Trophoblast cell (in vitro differentiated cells and primary cell): ENCODE data around the gene GTPBP8.

ENCODE experiments used
- DNase-seq, 2 donors: peaks; one replicate each; pipeline ENCODE4 v3.0.0-alpha.2; 2016
- H2AFZ ChIP-seq: 2 replicates; pipeline ENCODE4 v1.6.1; 2013; ENCODE audit warnings: low read length, moderate library complexity, mild to moderate bottlenecking; ENCODE audit not compliant: insufficient read depth, poor library complexity
- H2AK5ac ChIP-seq: 2 replicates; pipeline ENCODE4 v1.6.1; 2013; ENCODE audit warnings: mild to moderate bottlenecking, low read length
- H2BK120ac ChIP-seq: 2 replicates; pipeline ENCODE4 v1.6.1; 2013; ENCODE audit warnings: low read length, mild to moderate bottlenecking, moderate library complexity; ENCODE audit not compliant: insufficient read depth, poor library complexity
- H2BK12ac ChIP-seq: 2 replicates; pipeline ENCODE4 v1.6.1; 2013; ENCODE audit warnings: mild to moderate bottlenecking, low read length, moderate library complexity
- H2BK5ac ChIP-seq: 2 replicates; pipeline ENCODE4 v1.6.1; 2013; ENCODE audit warnings: low read length, low read depth, moderate library complexity, mild to moderate bottlenecking; ENCODE audit not compliant: poor library complexity
- H3K14ac ChIP-seq: 2 replicates; pipeline ENCODE4 v1.6.1; 2013; ENCODE audit warnings: mild to moderate bottlenecking, low read length
- H3K18ac ChIP-seq: 2 replicates; pipeline ENCODE4 v1.6.1; 2013; ENCODE audit warnings: mild to moderate bottlenecking, low read length
- H3K23ac ChIP-seq: 2 replicates; pipeline ENCODE4 v1.6.1; 2013; ENCODE audit warnings: low read length
- H3K27ac ChIP-seq: 2 replicates; pipeline ENCODE4 v1.5.1; 2013; ENCODE audit warnings: low read depth, mild to moderate bottlenecking, inconsistent platforms, low read length, moderate library complexity
- H3K27me3 ChIP-seq: 2 replicates; pipeline ENCODE4 v1.6.1; 2013; ENCODE audit warnings: inconsistent platforms, mild to moderate bottlenecking, low read length, moderate library complexity; ENCODE audit not compliant: insufficient read depth
- H3K36me3 ChIP-seq, 2 experiments: 1 replicate in 1 of 2; 2 replicates in 1 of 2; pipeline ENCODE4 v1.6.1; 2013; ENCODE audit warnings: low read length in 2 of 2, mild to moderate bottlenecking in 2 of 2, moderate library complexity in 1 of 2; ENCODE audit not compliant: insufficient read depth in 2 of 2, control insufficient read depth in 1 of 2
- H3K4ac ChIP-seq: 2 replicates; pipeline ENCODE4 v1.6.1; 2013; ENCODE audit warnings: low read depth, mild to moderate bottlenecking, low read length, moderate library complexity
- H3K4me1 ChIP-seq, 2 experiments: 1 replicate in 1 of 2; 2 replicates in 1 of 2; pipeline ENCODE4 v1.6.1; 2013; ENCODE audit warnings: low read length in 2 of 2, mild to moderate bottlenecking in 2 of 2, moderate library complexity in 1 of 2; ENCODE audit not compliant: insufficient read depth in 2 of 2, control insufficient read depth in 1 of 2
- H3K4me2 ChIP-seq: 2 replicates; pipeline ENCODE4 v1.6.1; 2013; ENCODE audit warnings: inconsistent platforms, mild to moderate bottlenecking, low read length, moderate library complexity
- H3K4me3 ChIP-seq: 2 replicates; pipeline ENCODE4 v1.5.1; 2013; ENCODE audit warnings: mild to moderate bottlenecking, low read depth, low read length, inconsistent platforms
- H3K79me1 ChIP-seq: one replicate; pipeline ENCODE4 v1.6.1; 2013; ENCODE audit warnings: low read length
- H3K79me2 ChIP-seq: 2 replicates; pipeline ENCODE4 v1.6.1; 2013; ENCODE audit warnings: low read length, mild to moderate bottlenecking; ENCODE audit not compliant: control insufficient read depth, insufficient read depth, poor library complexity
- H3K9ac ChIP-seq: 2 replicates; pipeline ENCODE4 v1.6.1; 2013; ENCODE audit warnings: mild to moderate bottlenecking, low read length
- H3K9me3 ChIP-seq: 2 replicates; pipeline ENCODE4 v1.6.1; 2013; ENCODE audit warnings: low read depth, mild to moderate bottlenecking, control low read depth, inconsistent platforms, low read length; ENCODE audit not compliant: insufficient read depth
- H4K12ac ChIP-seq: 2 replicates; pipeline ENCODE4 v1.6.1; 2013; ENCODE audit warnings: low read depth, mild to moderate bottlenecking, low read length, moderate library complexity
- H4K8ac ChIP-seq: 2 replicates; pipeline ENCODE4 v1.6.1; 2013; ENCODE audit warnings: low read depth, mild to moderate bottlenecking, low read length, moderate library complexity
- H4K91ac ChIP-seq: one replicate; pipeline ENCODE4 v1.6.1; 2013; ENCODE audit warnings: low read depth, mild to moderate bottlenecking, low read length, moderate library complexity
- WGBS: extraction: QIAGEN DNeasy Blood & Tissue Kit; methylation state at CpG from one replicate; pipeline ENCODE4 v1.1.7; 2013; ENCODE audit warnings: missing lambda C conversion rate; ENCODE audit not compliant: insufficient read length, insufficient coverage; ENCODE audit errors: extremely low coverage; 5-methylcytosine and 5-hydroxymethylcytosine counted together

GTPBP8 gene

DNA sequence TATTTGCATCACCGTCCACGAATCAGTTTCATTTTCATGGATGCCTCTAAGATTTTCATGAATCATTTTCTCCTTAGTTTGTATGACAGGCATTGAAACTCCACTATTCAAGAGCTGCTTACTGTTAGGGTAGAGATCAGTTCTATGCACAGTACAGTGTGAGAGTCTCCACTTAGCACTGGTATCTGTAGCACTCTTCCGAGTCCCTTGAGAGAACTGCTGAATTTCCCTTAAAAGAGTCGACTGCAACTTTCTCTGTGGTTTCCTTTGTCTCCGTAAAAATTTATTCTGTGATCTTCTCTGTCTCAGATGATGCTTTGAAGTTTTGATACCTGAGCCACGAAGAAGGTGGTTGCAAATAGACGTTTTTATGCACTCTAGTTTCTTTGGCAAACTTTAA lies 14.8 kb downstream of the GTPBP8 start:
- H2BK120ac ChIP-seq = no peak overlapping the region
- no peak overlapping the region for H3K23ac ChIP-seq
- H3K9me3 ChIP-seq = no peaks in the 10 kb centered on the region
- no peak overlapping the region for H3K4ac ChIP-seq
- no peaks in the 10 kb centered on the region for H3K4me1 ChIP-seq
- no peaks in the 10 kb centered on the region for H3K27me3 ChIP-seq
- H3K79me2 ChIP-seq = no peaks in the 10 kb centered on the region
- H4K8ac ChIP-seq = no peak overlapping the region
- no peak for DNase-seq
- H3K4me2 ChIP-seq = no peak overlapping the region
- WGBS = no CpG with 5 or more reads among the region's 7 CpGs
- H4K91ac ChIP-seq = no peak overlapping the region
- no peak overlapping the region for H2AK5ac ChIP-seq
- H2BK5ac ChIP-seq = no peak overlapping the region
- H2BK12ac ChIP-seq = no peak overlapping the region
- no peak overlapping the region for H3K27ac ChIP-seq
- H3K36me3 ChIP-seq = peaks cover 2 to 29% of the 10 kb centered on the region in 2 experiments
- no peak overlapping the region for H3K4me3 ChIP-seq
- H3K9ac ChIP-seq = no peak overlapping the region
- no peak overlapping the region for H2AFZ ChIP-seq
- H3K18ac ChIP-seq = no peak overlapping the region
- no peak overlapping the region for H4K12ac ChIP-seq
- no peak overlapping the region for H3K14ac ChIP-seq
- no peaks in the 10 kb centered on the region for H3K79me1 ChIP-seq

DNA sequence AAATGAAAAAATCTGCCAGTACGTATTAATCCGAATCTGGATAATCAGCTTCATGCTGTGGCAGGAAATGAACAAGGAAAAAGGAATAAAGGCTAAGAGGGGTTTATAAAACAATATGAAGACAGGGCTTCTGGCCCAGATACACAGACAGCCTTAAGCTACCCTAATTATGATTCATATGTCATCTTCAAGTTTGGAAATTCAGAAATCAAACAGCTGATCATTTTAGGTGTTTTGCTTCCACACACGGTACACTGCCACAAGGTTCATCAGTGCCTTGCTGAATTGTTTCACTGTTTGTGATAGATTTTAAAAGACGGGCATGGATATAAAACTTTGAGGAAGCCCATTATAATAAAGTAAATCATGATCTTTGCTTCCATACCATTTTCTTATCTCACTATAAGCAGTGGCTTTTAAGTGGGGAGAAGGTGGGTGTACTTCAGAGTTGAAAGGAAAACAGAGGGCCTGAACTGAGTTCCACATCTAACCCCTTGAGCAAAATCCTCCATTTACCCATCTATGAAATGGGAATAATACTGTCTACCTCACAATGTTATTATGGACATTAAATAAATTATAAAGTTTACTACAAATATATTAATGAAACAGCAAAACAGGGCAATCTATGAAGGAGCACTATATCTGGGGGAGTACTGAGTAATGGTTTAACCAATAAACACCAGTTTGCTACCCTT lies 15.7 kb downstream of the GTPBP8 start:
- H3K9me3 ChIP-seq = no peaks in the 10 kb centered on the region
- no peak overlapping the region for H3K4me3 ChIP-seq
- H2AFZ ChIP-seq = no peak overlapping the region
- peaks cover 2 to 29% of the 10 kb centered on the region in 2 experiments for H3K36me3 ChIP-seq
- no peak overlapping the region for H2AK5ac ChIP-seq
- H2BK120ac ChIP-seq = no peak overlapping the region
- no peak overlapping the region for H3K23ac ChIP-seq
- no peaks in the 10 kb centered on the region for H3K27me3 ChIP-seq
- no peak overlapping the region for H4K91ac ChIP-seq
- no peaks in the 10 kb centered on the region for H3K79me1 ChIP-seq
- H3K9ac ChIP-seq = no peak overlapping the region
- no peak overlapping the region for H3K27ac ChIP-seq
- DNase-seq = no peak
- no peak overlapping the region for H4K12ac ChIP-seq
- no peaks in the 10 kb centered on the region for H3K79me2 ChIP-seq
- no peaks in the 10 kb centered on the region for H3K4me1 ChIP-seq
- H3K14ac ChIP-seq = no peak overlapping the region
- no peak overlapping the region for H2BK12ac ChIP-seq
- no peak overlapping the region for H3K18ac ChIP-seq
- H4K8ac ChIP-seq = no peak overlapping the region
- H2BK5ac ChIP-seq = no peak overlapping the region
- no peak overlapping the region for H3K4me2 ChIP-seq
- H3K4ac ChIP-seq = no peak overlapping the region
- WGBS = no CpG with 5 or more reads among the region's 4 CpGs

- no peak overlapping the region for H3K4ac ChIP-seq
- H2AK5ac ChIP-seq = no peak overlapping the region
- no peak overlapping the region for H3K4me3 ChIP-seq
- peaks cover 3 to 20% of the 10 kb centered on the region in 2 experiments for H3K36me3 ChIP-seq
- no peak overlapping the region for H3K9ac ChIP-seq
- no peak overlapping the region for H3K18ac ChIP-seq
- H2BK5ac ChIP-seq = no peak overlapping the region
- H3K79me2 ChIP-seq = no peaks in the 10 kb centered on the region
- no peak overlapping the region for H2BK120ac ChIP-seq
- H3K14ac ChIP-seq = no peak overlapping the region
- WGBS = no CpG with 5 or more reads among the region's 3 CpGs
- no peaks in the 10 kb centered on the region for H3K79me1 ChIP-seq
- DNase-seq = no peak
- H3K23ac ChIP-seq = no peak overlapping the region
- H3K27ac ChIP-seq = no peak overlapping the region
- no peak overlapping the region for H2AFZ ChIP-seq
- H3K4me1 ChIP-seq = no peaks in the 10 kb centered on the region
- no peak overlapping the region for H3K4me2 ChIP-seq
- no peak overlapping the region for H2BK12ac ChIP-seq
- no peaks in the 10 kb centered on the region for H3K27me3 ChIP-seq
- H4K8ac ChIP-seq = no peak overlapping the region
- no peaks in the 10 kb centered on the region for H3K9me3 ChIP-seq
- H4K12ac ChIP-seq = no peak overlapping the region
- no peak overlapping the region for H4K91ac ChIP-seq
Observed at GRCh38 chr3:113008117-113008516, 17.3 kb downstream of the GTPBP8 start.

GRCh38 chr3:113013593-113013992 lies 22.8 kb downstream of the GTPBP8 start:
- Histone ChIP-seq H4K8ac (no peak overlapping the region), H3K79me1 (no peaks in the 10 kb centered on the region)

More at GRCh38 chr3:113013593-113013992, 22.8 kb downstream of the GTPBP8 start:
- Histone ChIP-seq H2BK120ac (no peak overlapping the region), H3K4me1 (no peaks in the 10 kb centered on the region), H2AK5ac (no peak overlapping the region), H2BK12ac (no peak overlapping the region), H3K23ac (no peak overlapping the region), H3K27ac (no peak overlapping the region), H3K27me3 (no peaks in the 10 kb centered on the region), H2AFZ (no peak overlapping the region), H4K12ac (no peak overlapping the region), H3K18ac (no peak overlapping the region), H3K79me2 (no peaks in the 10 kb centered on the region), H3K14ac (no peak overlapping the region), H3K9me3 (no peaks in the 10 kb centered on the region), H3K4me3 (no peak overlapping the region), H3K36me3 (peaks cover 2 to 8% of the 10 kb centered on the region in 2 experiments), H4K91ac (no peak overlapping the region), H2BK5ac (no peak overlapping the region), H3K4me2 (no peak overlapping the region), H3K9ac (no peak overlapping the region), H3K4ac (no peak overlapping the region)
- DNase-seq = no peak
